GM12873 (cell line): ENCODE results near the gene MCF2L.

Experiments
- TF ChIP-seq, protein P1 (sequence below): IDR thresholded peaks from 2 replicates; pipeline ENCODE4 v1.5.1; 2012; ENCODE audit warnings: low read depth, mild to moderate bottlenecking, moderate library complexity, low read length, control low read depth; ENCODE audit not compliant: insufficient read depth; ENCODE audit errors: missing control alignments

MCF2L gene

DNA sequence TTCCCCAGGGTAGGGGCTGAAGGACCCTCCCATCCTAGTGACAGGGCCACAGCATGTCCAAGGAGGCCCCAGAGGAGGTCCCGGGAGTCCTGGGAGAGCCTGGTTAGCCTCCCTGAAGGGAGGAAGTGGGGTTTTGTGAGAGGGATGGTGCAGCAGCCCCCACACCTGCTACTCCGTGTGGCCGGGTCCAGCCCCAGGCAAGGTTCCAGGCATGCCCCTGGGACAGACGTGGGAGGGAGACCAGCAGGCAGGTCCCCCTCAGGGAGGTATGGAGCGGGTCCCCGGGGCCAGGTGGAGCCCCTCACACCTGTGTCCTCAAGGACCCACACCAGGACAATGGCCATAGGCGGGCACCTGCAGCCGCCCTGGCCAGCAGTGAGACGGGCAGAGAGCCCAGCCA, 134.6 kb downstream of the MCF2L start:
- TF ChIP-seq, protein P1, sequence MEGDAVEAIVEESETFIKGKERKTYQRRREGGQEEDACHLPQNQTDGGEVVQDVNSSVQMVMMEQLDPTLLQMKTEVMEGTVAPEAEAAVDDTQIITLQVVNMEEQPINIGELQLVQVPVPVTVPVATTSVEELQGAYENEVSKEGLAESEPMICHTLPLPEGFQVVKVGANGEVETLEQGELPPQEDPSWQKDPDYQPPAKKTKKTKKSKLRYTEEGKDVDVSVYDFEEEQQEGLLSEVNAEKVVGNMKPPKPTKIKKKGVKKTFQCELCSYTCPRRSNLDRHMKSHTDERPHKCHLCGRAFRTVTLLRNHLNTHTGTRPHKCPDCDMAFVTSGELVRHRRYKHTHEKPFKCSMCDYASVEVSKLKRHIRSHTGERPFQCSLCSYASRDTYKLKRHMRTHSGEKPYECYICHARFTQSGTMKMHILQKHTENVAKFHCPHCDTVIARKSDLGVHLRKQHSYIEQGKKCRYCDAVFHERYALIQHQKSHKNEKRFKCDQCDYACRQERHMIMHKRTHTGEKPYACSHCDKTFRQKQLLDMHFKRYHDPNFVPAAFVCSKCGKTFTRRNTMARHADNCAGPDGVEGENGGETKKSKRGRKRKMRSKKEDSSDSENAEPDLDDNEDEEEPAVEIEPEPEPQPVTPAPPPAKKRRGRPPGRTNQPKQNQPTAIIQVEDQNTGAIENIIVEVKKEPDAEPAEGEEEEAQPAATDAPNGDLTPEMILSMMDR: no peak

DNA sequence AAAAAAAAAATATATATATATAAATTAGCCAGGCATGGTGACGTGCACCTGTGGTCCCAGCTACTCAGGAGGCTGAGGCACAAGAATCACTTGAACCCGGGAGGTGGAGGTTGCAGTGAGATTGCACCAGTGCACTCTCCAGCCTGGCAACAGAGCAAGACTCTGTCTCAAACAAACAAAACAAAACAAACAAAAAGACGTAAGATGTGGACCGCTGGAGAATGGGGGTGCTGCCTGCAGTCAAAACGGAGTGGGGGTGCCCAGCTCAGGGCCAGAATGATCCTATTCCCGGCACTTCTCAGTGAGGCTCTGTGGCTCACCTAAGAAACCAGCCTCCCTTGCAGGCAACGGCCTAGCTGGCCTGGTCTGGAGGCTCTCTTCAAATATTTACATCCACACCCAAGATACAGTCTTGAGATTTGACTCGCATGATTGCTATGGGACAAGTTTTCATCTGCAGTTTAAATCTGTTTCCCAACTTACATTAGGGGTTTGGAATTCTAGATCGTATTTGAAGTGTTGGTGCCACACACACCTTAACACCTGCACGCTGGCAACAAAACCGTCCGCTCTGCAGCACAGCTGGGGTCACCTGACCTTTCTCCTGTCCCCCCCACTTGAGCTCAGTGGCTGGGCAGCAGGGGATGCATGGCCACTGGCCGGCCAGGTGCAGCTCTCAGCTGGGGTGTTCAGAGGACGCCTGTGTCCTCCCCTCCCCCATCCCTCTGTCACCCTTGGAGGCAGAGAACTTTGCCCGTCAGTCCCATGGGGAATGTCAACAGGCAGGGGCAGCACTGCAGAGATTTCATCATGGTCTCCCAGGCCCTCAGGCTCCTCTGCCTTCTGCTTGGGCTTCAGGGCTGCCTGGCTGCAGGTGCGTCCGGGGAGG, 136.3 kb downstream of the MCF2L start, which contains the start of gene F7:
Gene F7 (plus strand): TSS at position 760 of the 889 bp plus-strand sequence. CDS start 51 bp downstream, at position 811.
- TF ChIP-seq, protein P1: no peak

DNA sequence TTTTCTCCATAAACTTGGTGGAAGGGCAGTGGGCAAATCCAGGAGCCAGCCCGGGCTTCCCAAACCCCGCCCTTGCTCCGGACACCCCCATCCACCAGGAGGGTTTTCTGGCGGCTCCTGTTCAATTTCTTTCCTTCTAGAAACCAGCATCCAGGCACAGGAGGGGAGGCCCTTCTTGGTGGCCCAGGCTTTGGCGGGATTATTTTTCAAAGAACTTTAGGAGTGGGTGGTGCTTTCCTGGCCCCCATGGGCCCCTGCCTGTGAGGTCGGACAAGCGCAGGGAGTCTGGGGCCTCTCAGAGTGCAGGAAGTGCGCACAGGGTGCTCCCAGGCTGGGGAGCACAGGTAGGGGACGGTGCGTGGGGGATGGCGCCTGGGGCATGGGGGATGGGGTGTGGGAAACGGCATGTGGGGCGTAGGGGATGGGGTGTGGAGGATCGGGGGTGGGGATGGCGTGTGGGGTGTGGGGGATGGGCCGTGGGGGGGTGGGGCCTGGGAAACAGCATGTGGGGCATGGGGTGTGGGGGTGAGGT, 137.0 kb downstream of the MCF2L start:
- TF ChIP-seq, protein P1: no peak

DNA sequence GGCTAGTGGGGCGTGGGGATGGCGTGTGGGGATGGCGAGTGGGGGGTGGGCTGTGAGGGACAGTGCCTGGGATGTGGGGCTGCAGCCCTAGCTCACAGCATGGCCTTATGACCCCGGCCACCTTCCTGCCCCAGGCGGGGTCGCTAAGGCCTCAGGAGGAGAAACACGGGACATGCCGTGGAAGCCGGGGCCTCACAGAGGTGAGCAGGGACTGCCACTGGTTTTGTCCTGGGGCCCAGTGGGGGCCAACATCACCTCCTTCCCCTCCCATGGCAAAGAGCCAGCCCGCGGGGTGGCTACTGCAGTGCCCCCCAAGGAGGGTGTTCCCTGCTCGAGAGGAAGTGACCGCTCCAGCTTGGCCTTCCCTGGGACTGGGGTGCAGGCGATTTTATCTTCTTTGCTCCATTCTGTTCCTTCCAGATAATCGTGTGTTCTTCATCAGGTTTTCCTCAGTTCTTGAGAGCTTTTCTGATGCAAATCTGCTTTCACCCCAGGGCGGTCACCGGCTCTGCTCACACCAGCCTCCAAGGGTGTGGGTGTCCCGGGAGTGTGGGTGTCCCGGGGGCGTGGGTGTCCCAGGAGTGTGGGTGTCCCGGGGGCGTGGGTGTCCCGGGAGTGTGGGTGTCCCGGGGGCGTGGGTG, 137.8 kb downstream of the MCF2L start:
- TF ChIP-seq, protein P1: no peak

DNA sequence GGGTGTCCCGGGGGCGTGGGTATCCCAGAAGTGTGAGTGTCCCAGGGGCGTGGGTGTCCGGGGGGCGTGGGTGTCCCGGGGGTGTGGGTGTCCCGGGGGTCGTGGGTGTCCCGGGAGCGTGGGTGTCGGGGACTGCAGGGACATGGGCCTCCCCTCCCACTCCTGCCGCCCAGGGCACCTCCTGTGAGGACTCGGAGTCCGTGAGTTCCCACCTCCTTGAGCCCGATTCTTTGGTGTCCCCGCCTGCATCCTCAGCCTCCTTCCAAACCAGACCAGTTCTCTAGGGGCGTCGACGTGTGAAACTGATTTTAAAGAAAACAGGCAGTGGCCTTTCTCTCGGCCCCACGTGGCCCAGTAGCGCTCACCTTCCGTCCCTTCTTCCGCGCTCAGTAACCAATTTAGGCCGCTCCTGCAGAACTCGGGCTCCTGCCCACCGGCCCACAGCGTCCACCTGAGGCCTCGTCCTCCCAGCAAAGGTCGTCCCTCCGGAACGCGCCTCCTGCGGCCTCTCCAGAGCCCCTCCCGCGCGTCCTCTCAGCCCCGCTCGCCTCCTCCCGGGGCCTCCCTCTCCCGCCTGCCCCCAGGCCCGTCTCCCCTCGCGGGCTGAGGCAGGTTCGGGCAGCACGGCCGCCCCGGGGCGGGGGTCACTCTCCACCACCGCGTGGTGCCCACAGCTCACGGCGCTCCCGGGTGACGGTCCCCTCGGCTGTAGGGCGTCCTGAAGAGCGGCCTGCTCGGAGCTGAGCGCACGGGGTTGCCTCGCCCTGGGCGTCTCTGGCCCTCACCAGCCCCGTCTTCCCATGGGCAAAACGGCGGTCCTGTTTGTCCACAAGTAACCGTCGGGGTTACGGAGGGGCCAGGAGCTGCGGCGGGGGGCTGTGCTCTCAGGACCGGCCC, 140.4 kb downstream of the MCF2L start:
- TF ChIP-seq, protein P1: no peak

DNA sequence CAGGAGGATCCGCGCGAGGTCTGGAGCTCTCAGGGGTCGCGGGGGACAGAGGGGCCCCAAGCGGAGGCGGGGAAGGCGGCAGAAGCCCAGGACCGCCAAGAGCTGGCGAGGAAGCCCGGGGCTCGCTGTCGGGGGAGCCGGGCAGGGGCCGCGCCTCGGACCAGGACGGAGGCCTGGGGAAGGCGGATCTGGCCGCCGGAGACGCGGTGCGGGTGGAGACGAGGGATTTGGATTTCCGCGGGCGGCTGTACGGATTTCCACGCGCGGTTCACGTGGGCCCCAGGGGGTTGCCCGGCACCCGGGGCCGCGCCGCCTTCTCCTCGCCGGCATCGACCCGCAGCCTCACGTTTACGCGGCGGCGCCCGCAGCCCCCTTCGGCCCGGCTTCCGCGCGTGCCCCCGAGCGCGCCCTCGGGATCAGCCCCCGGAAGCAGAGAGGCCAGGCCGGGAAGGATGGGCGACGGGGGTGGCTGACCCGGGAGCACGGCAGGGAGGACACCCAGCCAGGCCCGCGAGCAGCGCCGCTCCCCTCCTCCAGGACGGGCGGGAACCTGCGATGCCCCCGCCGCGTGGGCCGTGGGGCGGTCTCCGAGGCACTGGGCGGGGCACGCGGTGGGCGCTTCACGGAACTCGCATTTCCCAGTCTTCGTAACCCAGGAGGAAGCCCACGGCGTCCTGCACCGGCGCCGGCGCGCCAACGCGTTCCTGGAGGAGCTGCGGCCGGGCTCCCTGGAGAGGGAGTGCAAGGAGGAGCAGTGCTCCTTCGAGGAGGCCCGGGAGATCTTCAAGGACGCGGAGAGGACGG, 141.2 kb downstream of the MCF2L start:
- TF ChIP-seq, protein P1: no peak
